Muscle layer of duodenum (tissue), 2 donors: ENCODE results near the gene C14orf119.
A peak's percentile ranks its signal among the peaks of the same experiment; 100 is the strongest.

ENCODE experiments used
- H3K27ac ChIP-seq: one replicate; pipeline ENCODE4 v1.7.0; 2013; ENCODE audit warnings: mild to moderate bottlenecking, low read length
- H3K27me3 ChIP-seq: one replicate; pipeline ENCODE4 v1.7.0; 2013; ENCODE audit warnings: low read depth, mild to moderate bottlenecking, control low read depth, low read length
- H3K36me3 ChIP-seq, 2 donors: one replicate each; pipeline ENCODE4 v1.7.0; 2013; ENCODE audit warnings: low read length in 2 of 2, control low read depth in 1 of 2, mild to moderate bottlenecking in 1 of 2; ENCODE audit not compliant: insufficient read depth in 2 of 2, control insufficient read depth in 1 of 2
- H3K4me1 ChIP-seq, 2 donors: one replicate each; pipeline ENCODE4 v1.7.0; 2013; ENCODE audit warnings: low read length in 2 of 2, mild to moderate bottlenecking in 2 of 2, control low read depth in 1 of 2, moderate library complexity in 1 of 2; ENCODE audit not compliant: insufficient read depth in 2 of 2, control insufficient read depth in 1 of 2
- H3K4me3 ChIP-seq, 2 donors: one replicate each; pipeline ENCODE4 v1.7.0; 2013; ENCODE audit warnings: low read length in 2 of 2, low read depth in 1 of 2, mild to moderate bottlenecking in 1 of 2
- H3K9me3 ChIP-seq, 2 donors: one replicate each; pipeline ENCODE4 v1.7.0; 2013; ENCODE audit warnings: low read length in 2 of 2, control low read depth in 1 of 2, mild to moderate bottlenecking in 1 of 2; ENCODE audit not compliant: control insufficient read depth in 1 of 2
- donor health status: healthy.

The C14orf119 gene

GRCh38 chr14:23095196-23096108 lies at the start of gene C14orf119:
C14orf119 (plus strand) TSS chr14:23095505; CDS start chr14:23097659, 2,154 bp downstream.
- Histone ChIP-seq H3K27me3 (no peaks in the 10 kb centered on the region), H3K36me3 (peaks cover 18 to 34% of the 10 kb centered on the region in 2 donors), H3K4me1 (peaks cover 13 to 34% of the 10 kb centered on the region in 2 donors), H3K27ac (peak within 1 kb of the TSS; percentile 99), H3K4me3 (peak within 1 kb of the TSS; percentile 89 to 96), H3K9me3 (no peaks in the 10 kb centered on the region)

- H3K36me3 ChIP-seq: no peaks in the 10 kb centered on the region
- no peaks in the 10 kb centered on the region for H3K27me3 ChIP-seq
- no peak overlapping the region for H3K4me3 ChIP-seq
- no peaks in the 10 kb centered on the region for H3K9me3 ChIP-seq
- H3K4me1 ChIP-seq: no peaks in the 10 kb centered on the region
- H3K27ac ChIP-seq: no peak overlapping the region
These were observed 48.2 kb upstream of the C14orf119 start for GRCh38 chr14:23047034-23047634.

GRCh38 chr14:23047751-23048693 lies 47.3 kb upstream of the C14orf119 start:
- H3K4me3 ChIP-seq: no peak overlapping the region
- no peak overlapping the region for H3K27ac ChIP-seq
- no peaks in the 10 kb centered on the region for H3K4me1 ChIP-seq
- H3K36me3 ChIP-seq: no peaks in the 10 kb centered on the region
- no peaks in the 10 kb centered on the region for H3K27me3 ChIP-seq
- H3K9me3 ChIP-seq: no peaks in the 10 kb centered on the region

- no peak overlapping the region for H3K4me3 ChIP-seq
- H3K9me3 ChIP-seq: no peaks in the 10 kb centered on the region
- H3K27me3 ChIP-seq: no peaks in the 10 kb centered on the region
- no peak overlapping the region for H3K27ac ChIP-seq
- no peaks in the 10 kb centered on the region for H3K36me3 ChIP-seq
- no peaks in the 10 kb centered on the region for H3K4me1 ChIP-seq
These were observed 46.3 kb upstream of the C14orf119 start for GRCh38 chr14:23049011-23049410.

GRCh38 chr14:23051141-23052057 lies 43.9 kb upstream of the C14orf119 start:
- no peaks in the 10 kb centered on the region for H3K27me3 ChIP-seq
- H3K27ac ChIP-seq: no peak overlapping the region
- H3K4me3 ChIP-seq: no peak overlapping the region
- H3K9me3 ChIP-seq: no peaks in the 10 kb centered on the region
- peaks cover 4 to 11% of the 10 kb centered on the region in 2 donors for H3K4me1 ChIP-seq
- H3K36me3 ChIP-seq: no peaks in the 10 kb centered on the region

GRCh38 chr14:23052182-23052623 lies 43.1 kb upstream of the C14orf119 start:
- Histone ChIP-seq H3K4me3 (no peak overlapping the region), H3K27ac (no peak overlapping the region), H3K9me3 (no peaks in the 10 kb centered on the region), H3K36me3 (no peaks in the 10 kb centered on the region), H3K27me3 (no peaks in the 10 kb centered on the region), H3K4me1 (peaks cover 9 to 19% of the 10 kb centered on the region in 2 donors)

- H3K27me3 ChIP-seq: no peaks in the 10 kb centered on the region
- H3K4me3 ChIP-seq: no peak overlapping the region
- H3K27ac ChIP-seq: no peak overlapping the region
- no peaks in the 10 kb centered on the region for H3K36me3 ChIP-seq
- H3K4me1 ChIP-seq: peaks cover 9 to 20% of the 10 kb centered on the region in 2 donors
- H3K9me3 ChIP-seq: no peaks in the 10 kb centered on the region
These were observed 42.6 kb upstream of the C14orf119 start for GRCh38 chr14:23052671-23053070.

- Histone ChIP-seq H3K9me3 (no peaks in the 10 kb centered on the region), H3K36me3 (no peaks in the 10 kb centered on the region), H3K4me1 (peaks cover 9 to 23% of the 10 kb centered on the region in 2 donors), H3K27me3 (no peaks in the 10 kb centered on the region), H3K4me3 (no peak overlapping the region), H3K27ac (no peak overlapping the region)
These were observed 41.9 kb upstream of the C14orf119 start for GRCh38 chr14:23053426-23053825.

- H3K36me3 ChIP-seq: peaks cover 6% of the 10 kb centered on the region in 2 donors
- no peaks in the 10 kb centered on the region for H3K9me3 ChIP-seq
- H3K27me3 ChIP-seq: no peaks in the 10 kb centered on the region
- H3K4me1 ChIP-seq: peaks cover 9 to 23% of the 10 kb centered on the region in 2 donors
- H3K4me3 ChIP-seq: no peak overlapping the region
- H3K27ac ChIP-seq: no peak overlapping the region
These were observed 41.1 kb upstream of the C14orf119 start for GRCh38 chr14:23054000-23054811.
